Transverse colon (tissue), 4 donors: Measurements from ENCODE around the gene PCIF1. TPM values are rescaled to one million over a fixed set of nuclear protein-coding genes. Genes with fewer than 3 reads are reported as not detected.

Experiments used
- DNase-seq: peaks from one replicate; pipeline ENCODE4 v3.0.0-alpha.2; 2019
- H3K27ac ChIP-seq, 4 donors: fragments of 200-600 bp; sonication (generic); 2 replicates each; pipeline ENCODE4 v1.5.1; 2016 to 2018; ENCODE audit warnings: inconsistent platforms in 4 of 4
- H3K27me3 ChIP-seq: fragments of 200-600 bp; sonication (generic); 2 replicates; pipeline ENCODE4 v1.5.1; 2017; ENCODE audit warnings: inconsistent platforms
- H3K36me3 ChIP-seq, 4 donors: fragments of 200-600 bp; sonication (generic); 2 replicates each; pipeline ENCODE4 v1.5.1; 2017 to 2019; ENCODE audit warnings: inconsistent platforms in 4 of 4
- H3K4me1 ChIP-seq, 4 donors: fragments of 200-600 bp; sonication (generic); 2 replicates each; pipeline ENCODE4 v1.5.1; 2017 to 2020; ENCODE audit warnings: inconsistent platforms in 4 of 4
- H3K4me3 ChIP-seq, 4 donors: fragments of 200-600 bp; sonication (generic); 1 replicate in 1 of 4; 2 replicates in 3 of 4; pipeline versions ENCODE4 v1.5.1 to v1.6.1; 2017 to 2019; ENCODE audit warnings: inconsistent platforms in 4 of 4
- H3K9me3 ChIP-seq, 2 donors: fragments of 200-600 bp; sonication (generic); 2 replicates each; pipeline ENCODE4 v1.5.1; 2017 to 2019; ENCODE audit warnings: inconsistent platforms in 2 of 2
- CTCF ChIP-seq, 5 experiments: fragments of 200-600 bp in 3 of 5; fragments of 450-650 bp in 2 of 5; sonication (generic) in 3 of 5; IDR thresholded peaks; 1 replicate in 2 of 5; 2 replicates in 3 of 5; pipeline ENCODE4 v1.5.1; 2016 to 2017; ENCODE audit warnings: antibody characterized with exemption in 5 of 5, inconsistent platforms in 3 of 5, mild to moderate bottlenecking in 2 of 5, moderate library complexity in 1 of 5
- EP300 ChIP-seq: sonication (generic); formaldehyde crosslinking; IDR thresholded peaks from one replicate; pipeline ENCODE4 v1.6.1; 2017; ENCODE audit warnings: antibody characterized with exemption, low read depth
- POLR2A ChIP-seq: fragments of 450-650 bp; IDR thresholded peaks from one replicate; pipeline ENCODE4 v1.6.1; 2016; ENCODE audit warnings: antibody characterized with exemption, mild to moderate bottlenecking, moderate library complexity
- POLR2AphosphoS5 ChIP-seq, 3 donors: sonication (generic); formaldehyde crosslinking; IDR thresholded peaks; one replicate each; pipeline ENCODE4 v1.6.1; 2016; ENCODE audit warnings: antibody characterized with exemption in 3 of 3
- WGBS, 2 donors: methylation state at CpG; one replicate each; pipeline ENCODE4 v1.1.5; 2018; ENCODE audit warnings: low coverage in 1 of 2; 5-methylcytosine and 5-hydroxymethylcytosine counted together
- in situ Hi-C, 4 donors: fragments of 200-750 bp; cut with MboI; loops; one replicate each; pipeline versions ENCODE4 v1.15.0 to v1.15.1; 2017; ENCODE audit warnings: low sequenced_read_pairs in 3 of 4, low pct_ligation_motif_present in 1 of 4, low pct_unique_long_range_greater_than_20kb in 1 of 4
- intact Hi-C: fragments of 100-400 bp; cut with DNase I; formaldehyde crosslinking; loops from one replicate; pipeline ENCODE4 v1.15.1; 2023; ENCODE audit warnings: low total_unique reads
- total RNA-seq, 4 donors: library from RNA; depleted of rRNA; stranded (reverse); fragments of >200 nt; gene quantifications; one replicate each; pipeline ENCODE4 v1.1.0, GENCODE V29; 2016

PCIF1 gene
- total RNA-seq, 4 donors from 2014 or later: 23.5 to 52.0 (median 32.0) TPM

- Histone ChIP-seq H3K36me3 (peaks cover 0 to 12% (median 2%) of the 10 kb centered on the region in 4 donors), H3K4me1 (peaks cover 15 to 41% (median 32%) of the 10 kb centered on the region in 4 donors), H3K27me3 (no peaks in the 10 kb centered on the region), H3K4me3 (peak overlapping the region; percentile 70 to 84 (median 76)), H3K9me3 (no peaks in the 10 kb centered on the region), H3K27ac (peak overlapping the region; percentile 87 to 90 (median 88))
- in situ Hi-C loops: no loop called here
- TF ChIP-seq POLR2AphosphoS5 (IDR thresholded peaks at IDR 0.05) (peak in 2 of 3 donors; percentile 22 to 49), POLR2A (no peak), CTCF (IDR thresholded peaks at IDR 0.05) (peak; percentile 57 to 74 (median 61))
- 5% methylated on average over 45 of the region's 79 CpGs; no CpG with 5 or more reads in 1 of the 2 donors for WGBS, 2 donors
- peak; percentile 85 for DNase-seq
- intact Hi-C loops: loop anchor here (1.0 to 10.0 kb wide), 2 partner anchors 81 to 96 kb away; partner anchors contain the start of genes DNTTIP1 and WFDC3
Observed at GRCh38 chr20:45890077-45890984, 44.2 kb upstream of the PCIF1 start.

GRCh38 chr20:45890985-45891983 lies 43.2 kb upstream of the PCIF1 start, which contains the start of the genes CTSA and NEURL2:
TSS of gene CTSA (plus strand) at chr20:45891335. CDS start at chr20:45891569, 234 bp downstream.
TSS of gene NEURL2 (minus strand) at chr20:45891208. CDS start at chr20:45890991, 217 bp downstream.
- Histone ChIP-seq H3K4me1 (peaks cover 15 to 41% (median 32%) of the 10 kb centered on the region in 4 donors), H3K36me3 (peaks cover 0 to 18% (median 2%) of the 10 kb centered on the region in 4 donors), H3K9me3 (no peaks in the 10 kb centered on the region), H3K27ac (peak within 1 kb of the TSS; percentile 87 to 90 (median 88)), H3K4me3 (peak within 1 kb of the TSS; percentile 70 to 84 (median 76)), H3K27me3 (no peaks in the 10 kb centered on the region)
- intact Hi-C loops (loop anchor here (1.0 to 10.0 kb wide), 2 partner anchors 80 to 96 kb away; partner anchors contain the start of genes DNTTIP1 and WFDC3), in situ Hi-C loops (no loop called here)
- DNase-seq: peak; percentile 97
- WGBS, 2 donors: 1% methylated on average over 18 of the region's 78 CpGs; no CpG with 5 or more reads in 1 of the 2 donors
- TF ChIP-seq CTCF (IDR thresholded peaks at IDR 0.05) (peak in 1 of 5 experiments; percentile 8), POLR2A (peak; percentile 73), EP300 (peak; percentile 58), POLR2AphosphoS5 (IDR thresholded peaks at IDR 0.05) (peak; percentile 91 to 93 (median 92))

- Histone ChIP-seq H3K4me3 (peak overlapping the region; percentile 70 to 84 (median 76)), H3K36me3 (peaks cover 0 to 26% (median 5%) of the 10 kb centered on the region in 4 donors)
- whole genome bisulfite sequencing, 2 donors: 71 to 77% methylated on average over 3 to 9 of the region's 9 CpGs
Observed at GRCh38 chr20:45892049-45892825, 42.2 kb upstream of the PCIF1 start.

More at GRCh38 chr20:45892049-45892825, 42.2 kb upstream of the PCIF1 start:
- intact Hi-C loops (loop anchor here (10.0 kb wide), 1 partner anchor 97 kb away; the partner anchor contains the start of genes DNTTIP1 and WFDC3), in situ Hi-C loops (no loop called here)
- Histone ChIP-seq H3K9me3 (no peaks in the 10 kb centered on the region), H3K4me1 (peaks cover 15 to 41% (median 32%) of the 10 kb centered on the region in 4 donors), H3K27ac (peak overlapping the region; percentile 87 to 90 (median 88)), H3K27me3 (no peaks in the 10 kb centered on the region)
- TF ChIP-seq POLR2A: no peak
- no peak for TF ChIP-seq POLR2AphosphoS5 (IDR thresholded peaks at IDR 0.05)
- TF ChIP-seq CTCF (IDR thresholded peaks at IDR 0.05): no peak
- no peak for TF ChIP-seq EP300
- DNase-seq: peak; percentile 40
